GM23338 (cell line): ENCODE results near the gene ITGB7.

ENCODE experiments used
- CREB1 ChIP-seq: fragments of 250-450 bp; sonication (Bioruptor Pico); IDR thresholded peaks from 2 replicates; pipeline ENCODE4 v1.5.0; 2020; ENCODE audit warnings: low read depth, mild to moderate bottlenecking, moderate library complexity
- CTCF ChIP-seq, 2 experiments: fragments of 200-600 bp in 1 of 2; sonication (generic) in 1 of 2; conservative IDR thresholded peaks; 2 replicates each; pipeline versions ENCODE4 v1.5.1 to v1.6.1; 2016 to 2017; ENCODE audit warnings: antibody characterized with exemption in 2 of 2, low read depth in 2 of 2, mild to moderate bottlenecking in 2 of 2, moderate library complexity in 1 of 2
- STAT1 ChIP-seq: IDR thresholded peaks from one replicate; pipeline ENCODE4 v1.6.1; 2016; ENCODE audit warnings: antibody characterized with exemption; ENCODE audit not compliant: unreplicated experiment

GRCh38 chr12:53160673-53161072 is 46.4 kb downstream of the ITGB7 start:
- TF ChIP-seq CREB1 (CRISPR knock-in tag) (no peak), STAT1 (no peak), CTCF (conservative IDR thresholded peaks at IDR 0.05; ENCODE audit: low read depth in 2 of 2) (no peak)
